Tibial nerve (tissue), 4 donors: ENCODE data around the gene PRRT1B. TPM values are rescaled to one million over a fixed set of nuclear protein-coding genes. Genes with fewer than 3 reads are reported as not detected.

ENCODE experiments used
- DNase-seq, 2 donors: peaks; one replicate each; pipeline ENCODE4 v3.0.0-alpha.2; 2019; ENCODE audit warnings: low spot score in 2 of 2
- H3K27ac ChIP-seq, 4 donors: fragments of 200-600 bp; sonication (generic) in 3 of 4; one replicate each; pipeline ENCODE4 v1.5.1; 2017 to 2019; ENCODE audit warnings: mild to moderate bottlenecking in 1 of 4
- H3K27me3 ChIP-seq, 2 donors: fragments of 200-600 bp; sonication (generic) in 1 of 2; one replicate each; pipeline versions ENCODE4 v1.5.1 to v1.6.0; 2017 to 2019
- H3K36me3 ChIP-seq, 3 donors: fragments of 200-600 bp; sonication (generic); one replicate each; pipeline ENCODE4 v1.5.1; 2018 to 2019
- H3K4me1 ChIP-seq, 4 donors: fragments of 200-600 bp; sonication (generic) in 3 of 4; one replicate each; pipeline ENCODE4 v1.5.1; 2017 to 2019
- H3K4me3 ChIP-seq, 4 donors: fragments of 200-600 bp; sonication (generic) in 3 of 4; one replicate each; pipeline ENCODE4 v1.5.1; 2017 to 2019; ENCODE audit warnings: mild to moderate bottlenecking in 1 of 4, moderate library complexity in 1 of 4
- H3K9me3 ChIP-seq, 4 donors: fragments of 200-600 bp; sonication (generic) in 3 of 4; one replicate each; pipeline ENCODE4 v1.5.1; 2017 to 2019
- EP300 ChIP-seq, 2 donors: sonication (generic); formaldehyde crosslinking; IDR thresholded peaks; one replicate each; pipeline ENCODE4 v1.6.1; 2017; ENCODE audit warnings: antibody characterized with exemption in 2 of 2, mild to moderate bottlenecking in 1 of 2
- POLR2A ChIP-seq, 2 donors: fragments of 450-650 bp; IDR thresholded peaks; one replicate each; pipeline ENCODE4 v1.6.1; 2017; ENCODE audit warnings: antibody characterized with exemption in 2 of 2, mild to moderate bottlenecking in 2 of 2, moderate library complexity in 2 of 2
- WGBS, 2 donors: methylation state at CpG; one replicate each; pipeline ENCODE4 v1.1.5; 2018; 5-methylcytosine and 5-hydroxymethylcytosine counted together
- total RNA-seq, 4 donors: library from RNA; depleted of rRNA; stranded (reverse); fragments of >200 nt; gene quantifications; one replicate each; pipeline ENCODE4 v1.1.0, GENCODE V29; 2016
- TF ChIP-seq, protein P1 (sequence below), 5 experiments: fragments of 200-600 bp in 3 of 5; fragments of 450-650 bp in 2 of 5; sonication (generic) in 3 of 5; IDR thresholded peaks; one replicate each; pipeline ENCODE4 v1.5.1; 2016 to 2019; ENCODE audit warnings: antibody characterized with exemption in 5 of 5, mild to moderate bottlenecking in 3 of 5, moderate library complexity in 2 of 5

PRRT1B gene
- total RNA-seq, 4 donors from 2014 or later = not detected

DNA sequence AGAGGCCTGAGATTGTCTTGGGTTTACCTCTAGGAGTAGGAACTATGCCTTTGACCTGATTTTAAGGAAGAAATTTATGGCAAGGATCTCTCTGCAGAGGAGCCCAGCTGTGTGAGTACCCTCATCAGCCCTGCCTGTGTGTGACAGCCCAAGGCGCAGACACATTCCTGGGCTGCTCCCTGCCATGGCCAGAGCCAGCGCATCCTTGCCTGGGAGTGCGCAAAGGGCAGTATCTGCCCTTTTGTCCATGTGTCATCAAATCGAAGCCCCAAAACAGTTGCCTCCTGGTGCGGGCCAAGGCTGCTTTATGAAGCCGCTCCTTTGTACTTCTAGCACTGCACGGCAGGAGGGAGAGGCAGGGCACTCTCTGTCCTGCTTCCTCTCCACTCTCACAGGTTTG is 51.9 kb downstream of the PRRT1B start:
- Histone ChIP-seq H3K27ac (peak overlapping the region in 2 of 4 donors; percentile 51 to 55), H3K4me3 (no peak overlapping the region), H3K27me3 (no peaks in the 10 kb centered on the region), H3K9me3 (no peaks in the 10 kb centered on the region), H3K4me1 (no peaks in the 10 kb centered on the region), H3K36me3 (peaks cover 2 to 97% (median 29%) of the 10 kb centered on the region in 3 donors)
- 82 to 97% methylated on average over 7 of the region's 7 CpGs for WGBS, 2 donors
- TF ChIP-seq POLR2A (IDR thresholded peaks at IDR 0.05) = no peak
- no peak for TF ChIP-seq EP300 (IDR thresholded peaks at IDR 0.05)
- TF ChIP-seq, protein P1, sequence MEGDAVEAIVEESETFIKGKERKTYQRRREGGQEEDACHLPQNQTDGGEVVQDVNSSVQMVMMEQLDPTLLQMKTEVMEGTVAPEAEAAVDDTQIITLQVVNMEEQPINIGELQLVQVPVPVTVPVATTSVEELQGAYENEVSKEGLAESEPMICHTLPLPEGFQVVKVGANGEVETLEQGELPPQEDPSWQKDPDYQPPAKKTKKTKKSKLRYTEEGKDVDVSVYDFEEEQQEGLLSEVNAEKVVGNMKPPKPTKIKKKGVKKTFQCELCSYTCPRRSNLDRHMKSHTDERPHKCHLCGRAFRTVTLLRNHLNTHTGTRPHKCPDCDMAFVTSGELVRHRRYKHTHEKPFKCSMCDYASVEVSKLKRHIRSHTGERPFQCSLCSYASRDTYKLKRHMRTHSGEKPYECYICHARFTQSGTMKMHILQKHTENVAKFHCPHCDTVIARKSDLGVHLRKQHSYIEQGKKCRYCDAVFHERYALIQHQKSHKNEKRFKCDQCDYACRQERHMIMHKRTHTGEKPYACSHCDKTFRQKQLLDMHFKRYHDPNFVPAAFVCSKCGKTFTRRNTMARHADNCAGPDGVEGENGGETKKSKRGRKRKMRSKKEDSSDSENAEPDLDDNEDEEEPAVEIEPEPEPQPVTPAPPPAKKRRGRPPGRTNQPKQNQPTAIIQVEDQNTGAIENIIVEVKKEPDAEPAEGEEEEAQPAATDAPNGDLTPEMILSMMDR (IDR thresholded peaks at IDR 0.05) = no peak
- no peak for DNase-seq

DNA sequence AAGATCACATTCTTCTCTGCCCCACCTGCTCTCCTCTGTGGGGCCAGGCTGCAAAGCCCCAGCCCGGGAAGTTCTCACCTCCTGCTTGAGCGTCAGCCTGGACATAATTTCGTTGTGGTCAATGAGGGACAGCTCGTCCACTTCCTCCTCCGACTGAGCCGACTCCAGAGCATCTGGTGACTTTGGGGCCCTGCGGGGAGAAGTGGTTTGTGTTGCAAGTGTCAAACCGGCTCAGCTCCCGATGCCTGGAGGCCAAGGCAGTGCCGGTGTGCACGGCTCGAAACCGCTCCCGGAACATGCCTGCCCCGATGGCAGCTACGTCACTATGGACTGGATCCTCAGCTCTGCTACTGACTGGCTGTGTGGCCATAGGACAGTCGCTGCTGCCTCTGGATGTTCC is 52.8 kb downstream of the PRRT1B start:
- TF ChIP-seq POLR2A (IDR thresholded peaks at IDR 0.05) = no peak
- TF ChIP-seq EP300 (IDR thresholded peaks at IDR 0.05) = peak in 1 of 2 donors; percentile 60
- Histone ChIP-seq H3K9me3 (no peaks in the 10 kb centered on the region), H3K4me3 (no peak overlapping the region), H3K36me3 (peaks cover 2 to 97% (median 35%) of the 10 kb centered on the region in 3 donors), H3K27ac (peak overlapping the region in 2 of 4 donors; percentile 51 to 55), H3K27me3 (no peaks in the 10 kb centered on the region), H3K4me1 (no peaks in the 10 kb centered on the region)
- peak; percentile 19 to 26 for DNase-seq
- 59 to 80% methylated on average over 12 to 17 of the region's 17 CpGs for WGBS, 2 donors

- 92 to 93% methylated on average over 14 of the region's 14 CpGs for whole genome bisulfite sequencing, 2 donors
- TF ChIP-seq POLR2A (IDR thresholded peaks at IDR 0.05) (no peak), EP300 (IDR thresholded peaks at IDR 0.05) (no peak)
- TF ChIP-seq, protein P1 (IDR thresholded peaks at IDR 0.05) = no peak
- H3K27me3 ChIP-seq = no peaks in the 10 kb centered on the region
- H3K9me3 ChIP-seq = no peaks in the 10 kb centered on the region
- H3K36me3 ChIP-seq = peaks cover 4 to 94% (median 25%) of the 10 kb centered on the region in 3 donors
- no peak overlapping the region for H3K4me3 ChIP-seq
- H3K27ac ChIP-seq = no peak overlapping the region
- no peaks in the 10 kb centered on the region for H3K4me1 ChIP-seq
- DNase-seq = no peak
Observed at GRCh38 chr9:131601683-131602181, 56.4 kb downstream of the PRRT1B start.

DNA sequence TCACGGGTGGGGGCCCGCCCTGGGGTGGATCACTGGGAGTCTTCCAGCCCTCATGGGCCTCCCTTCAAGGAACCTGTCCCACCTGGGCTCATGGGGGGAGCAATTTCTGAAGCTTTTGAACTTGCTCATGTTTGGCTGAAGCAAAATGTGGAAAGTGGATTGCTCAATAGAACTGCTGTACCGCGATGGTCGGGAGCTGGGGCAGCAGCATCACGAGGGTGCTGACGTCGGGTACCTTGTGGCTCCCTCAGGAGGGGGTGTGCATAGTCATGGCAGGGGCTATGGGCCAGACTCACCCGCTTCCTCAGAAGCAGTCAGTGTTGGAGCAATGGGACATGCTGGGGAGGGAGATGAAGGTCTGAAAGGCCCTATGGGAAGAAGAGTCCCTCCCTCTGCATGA is 57.9 kb downstream of the PRRT1B start:
- no peak overlapping the region for H3K4me3 ChIP-seq
- DNase-seq = no peak
- TF ChIP-seq POLR2A (IDR thresholded peaks at IDR 0.05) = no peak
- no peak for TF ChIP-seq EP300 (IDR thresholded peaks at IDR 0.05)
- TF ChIP-seq, protein P1 (IDR thresholded peaks at IDR 0.05) = no peak
- peaks cover 4 to 80% (median 17%) of the 10 kb centered on the region in 3 donors for H3K36me3 ChIP-seq
- H3K4me1 ChIP-seq = peaks cover 0 to 8% (median 4%) of the 10 kb centered on the region in 4 donors
- WGBS, 2 donors = 83 to 98% methylated on average over 8 to 9 of the region's 9 CpGs
- H3K9me3 ChIP-seq = no peaks in the 10 kb centered on the region
- no peak overlapping the region for H3K27ac ChIP-seq
- H3K27me3 ChIP-seq = no peaks in the 10 kb centered on the region

DNA sequence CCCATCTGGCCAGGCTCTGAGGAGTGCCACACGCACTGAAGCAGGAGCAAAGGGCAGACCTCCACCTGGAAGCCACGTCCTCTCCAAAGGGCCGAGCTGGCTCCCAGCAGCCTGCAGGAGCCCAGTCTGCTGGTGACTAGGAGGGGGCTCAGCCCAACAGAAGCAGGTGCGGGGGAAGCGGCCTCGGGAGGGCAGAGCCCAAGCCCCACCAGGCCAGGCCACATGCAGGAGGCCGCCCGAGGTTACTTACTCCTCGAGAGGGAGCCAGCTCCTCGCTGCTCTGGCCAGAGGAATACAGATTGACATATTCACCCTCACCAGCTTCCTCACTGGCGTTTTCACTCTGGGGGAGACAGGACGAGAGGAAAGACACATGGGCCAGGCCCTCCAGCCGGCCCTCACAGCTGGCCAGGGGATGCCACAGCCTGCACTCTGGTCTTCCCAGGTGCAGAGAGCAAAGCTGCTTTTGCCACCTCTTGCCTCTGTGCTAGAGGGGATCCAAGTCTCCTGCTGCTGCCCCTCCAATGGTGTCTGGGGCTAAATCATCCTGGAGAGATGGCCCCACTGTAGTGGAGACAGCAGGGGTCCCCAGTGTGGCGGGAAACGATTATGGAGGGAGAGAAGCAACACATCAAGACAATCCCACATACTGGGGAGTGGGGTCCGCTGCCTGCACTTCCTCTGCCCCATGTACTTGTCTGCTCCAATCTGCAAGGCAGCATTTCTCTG is 58.6 kb downstream of the PRRT1B start:
- TF ChIP-seq, protein P1 (IDR thresholded peaks at IDR 0.05) = no peak
- TF ChIP-seq EP300 (IDR thresholded peaks at IDR 0.05) (no peak), POLR2A (IDR thresholded peaks at IDR 0.05) (no peak)
- no peak for DNase-seq
- H3K4me1 ChIP-seq = peaks cover 0 to 15% (median 11%) of the 10 kb centered on the region in 4 donors
- no peaks in the 10 kb centered on the region for H3K9me3 ChIP-seq
- H3K27me3 ChIP-seq = no peaks in the 10 kb centered on the region
- H3K36me3 ChIP-seq = peaks cover 4 to 73% (median 17%) of the 10 kb centered on the region in 3 donors
- H3K27ac ChIP-seq = no peak overlapping the region
- H3K4me3 ChIP-seq = no peak overlapping the region
- WGBS, 2 donors = 81 to 87% methylated on average over 11 to 14 of the region's 16 CpGs
